Fibroblast of lung (primary cell): Measurements from ENCODE around the gene MSI2. TPM values are rescaled to one million over a fixed set of nuclear protein-coding genes. Genes with fewer than 3 reads are reported as not detected.

ENCODE experiments used
- DNase-seq, 2 donors: peaks; one replicate each; pipeline versions ENCODE4 v3.0.0 to v3.0.0-alpha.2; 2010; ENCODE audit warnings: low read depth in 2 of 2
- H2AFZ ChIP-seq: 2 replicates; pipeline ENCODE4 v1.5.1; 2012; ENCODE audit warnings: low read length, control low read depth, inconsistent platforms
- H3K27ac ChIP-seq: 2 replicates; pipeline ENCODE4 v1.5.1; 2011; ENCODE audit warnings: low read length, control low read depth; ENCODE audit not compliant: insufficient read depth
- H3K27me3 ChIP-seq: 2 replicates; pipeline ENCODE4 v1.5.1; 2011; ENCODE audit warnings: mild to moderate bottlenecking, low read length; ENCODE audit not compliant: control insufficient read depth, insufficient read depth
- H3K36me3 ChIP-seq: 2 replicates; pipeline ENCODE4 v1.5.1; 2011; ENCODE audit warnings: low read length; ENCODE audit not compliant: control insufficient read depth, insufficient read depth
- H3K4me1 ChIP-seq: 2 replicates; pipeline ENCODE4 v1.5.1; 2011; ENCODE audit warnings: low read length; ENCODE audit not compliant: control insufficient read depth, insufficient read depth; ENCODE audit errors: extremely low read depth
- H3K4me2 ChIP-seq: 2 replicates; pipeline ENCODE4 v1.5.1; 2011; ENCODE audit warnings: low read length, control low read depth; ENCODE audit not compliant: insufficient read depth; ENCODE audit errors: extremely low read depth
- H3K4me3 ChIP-seq, 4 experiments: fragments of 200-600 bp in 1 of 4; sonication (generic) in 1 of 4; replicated peaks in 1 of 4; 2 replicates each; pipeline ENCODE4 v1.5.1; 2011 to 2016; ENCODE audit warnings: low read length in 4 of 4, low read depth in 3 of 4, mild to moderate bottlenecking in 3 of 4, control low read depth in 2 of 4, inconsistent platforms in 1 of 4, mixed read lengths in 1 of 4; ENCODE audit not compliant: insufficient read depth in 1 of 4; ENCODE audit errors: control extremely low read depth in 1 of 4
- H3K79me2 ChIP-seq: 2 replicates; pipeline ENCODE4 v1.5.1; 2012; ENCODE audit warnings: mild to moderate bottlenecking, low read length, inconsistent platforms; ENCODE audit not compliant: control insufficient read depth, insufficient read depth
- H3K9ac ChIP-seq: 2 replicates; pipeline ENCODE4 v1.5.1; 2011; ENCODE audit warnings: mild to moderate bottlenecking, low read length, control low read depth; ENCODE audit not compliant: insufficient read depth
- H3K9me3 ChIP-seq: 2 replicates; pipeline ENCODE4 v1.5.1; 2012; ENCODE audit warnings: low read depth, low read length; ENCODE audit not compliant: control insufficient read depth, insufficient read depth
- H4K20me1 ChIP-seq: 2 replicates; pipeline ENCODE4 v1.5.1; 2011; ENCODE audit warnings: low read length; ENCODE audit not compliant: control insufficient read depth, insufficient read depth; ENCODE audit errors: extremely low read depth
- EZH2 ChIP-seq: IDR thresholded peaks from 2 replicates; pipeline ENCODE4 v1.5.1; 2012; ENCODE audit warnings: low read length, control low read depth, mild to moderate bottlenecking; ENCODE audit errors: missing control alignments
- polyA plus RNA-seq, 2 donors: library from polyadenylated mRNA; depleted of rRNA in 1 of 2; stranded (reverse) in 1 of 2; unstranded in 1 of 2; fragments of >200 nt; gene quantifications; 2 replicates each; pipeline ENCODE4 v1.2.1, GENCODE V29; 2011 to 2012; ENCODE audit warnings: missing spikeins in 1 of 2
- total RNA-seq: library from RNA; depleted of rRNA; stranded (reverse); fragments of >200 nt; gene quantifications from 2 replicates; pipeline ENCODE4 v1.2.1, GENCODE V29; 2014
- TF ChIP-seq, protein P1 (sequence below), 2 donors: IDR thresholded peaks in 1 of 2; conservative IDR thresholded peaks in 1 of 2; 1 replicate in 1 of 2; 2 replicates in 1 of 2; pipeline ENCODE4 v1.5.1; 2011 to 2012; ENCODE audit warnings: low read length in 2 of 2, control low read depth in 1 of 2, inconsistent platforms in 1 of 2, low read depth in 1 of 2, mild to moderate bottlenecking in 1 of 2

MSI2 gene
- total and polyA plus RNA-seq, 2 donors (not counting 1 experiment from before 2014, with no cell fraction given), result 6.8 to 14.2 TPM

DNA sequence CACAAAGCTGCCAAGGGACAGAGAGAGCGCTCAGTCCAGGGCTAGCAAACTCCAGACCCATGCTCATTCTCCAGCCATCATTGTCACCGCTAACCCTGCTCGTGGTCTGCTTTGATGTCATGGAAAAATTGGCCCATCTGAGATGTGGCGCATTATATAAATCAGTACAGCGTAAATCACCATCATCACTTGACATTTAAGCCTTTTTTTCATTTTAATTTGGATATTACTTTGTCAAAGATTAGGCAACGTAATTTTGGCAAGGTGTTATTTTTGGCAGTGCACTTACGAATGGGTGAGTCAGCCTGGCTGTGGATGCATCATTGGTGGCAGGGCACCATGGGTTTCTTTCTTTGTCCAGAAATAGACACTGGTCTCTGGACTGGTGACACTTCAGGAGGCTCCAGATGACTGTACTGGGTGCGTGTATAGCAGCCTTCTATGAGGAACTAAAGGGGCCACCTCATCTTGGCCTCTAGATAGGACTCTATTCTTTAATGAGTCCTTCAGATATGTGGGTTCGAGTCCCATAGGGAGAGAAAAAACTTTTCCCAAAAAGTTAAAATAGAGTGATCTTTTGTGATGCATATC is 166.3 kb downstream of the MSI2 start:
- Histone ChIP-seq H3K27me3 (no peaks in the 10 kb centered on the region), H3K27ac (no peak overlapping the region), H4K20me1 (peaks cover 1% of the 10 kb centered on the region), H3K4me2 (no peak overlapping the region), H3K4me1 (no peaks in the 10 kb centered on the region), H3K36me3 (no peaks in the 10 kb centered on the region), H3K79me2 (no peaks in the 10 kb centered on the region), H2AFZ (no peak overlapping the region), H3K4me3 (no peak overlapping the region), H3K9me3 (no peaks in the 10 kb centered on the region), H3K9ac (no peak overlapping the region)
- DNase-seq, result peak; percentile 38 to 78
- TF ChIP-seq, protein P1, sequence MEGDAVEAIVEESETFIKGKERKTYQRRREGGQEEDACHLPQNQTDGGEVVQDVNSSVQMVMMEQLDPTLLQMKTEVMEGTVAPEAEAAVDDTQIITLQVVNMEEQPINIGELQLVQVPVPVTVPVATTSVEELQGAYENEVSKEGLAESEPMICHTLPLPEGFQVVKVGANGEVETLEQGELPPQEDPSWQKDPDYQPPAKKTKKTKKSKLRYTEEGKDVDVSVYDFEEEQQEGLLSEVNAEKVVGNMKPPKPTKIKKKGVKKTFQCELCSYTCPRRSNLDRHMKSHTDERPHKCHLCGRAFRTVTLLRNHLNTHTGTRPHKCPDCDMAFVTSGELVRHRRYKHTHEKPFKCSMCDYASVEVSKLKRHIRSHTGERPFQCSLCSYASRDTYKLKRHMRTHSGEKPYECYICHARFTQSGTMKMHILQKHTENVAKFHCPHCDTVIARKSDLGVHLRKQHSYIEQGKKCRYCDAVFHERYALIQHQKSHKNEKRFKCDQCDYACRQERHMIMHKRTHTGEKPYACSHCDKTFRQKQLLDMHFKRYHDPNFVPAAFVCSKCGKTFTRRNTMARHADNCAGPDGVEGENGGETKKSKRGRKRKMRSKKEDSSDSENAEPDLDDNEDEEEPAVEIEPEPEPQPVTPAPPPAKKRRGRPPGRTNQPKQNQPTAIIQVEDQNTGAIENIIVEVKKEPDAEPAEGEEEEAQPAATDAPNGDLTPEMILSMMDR (conservative IDR thresholded peaks at IDR 0.05 in 1 of 2, IDR thresholded peaks at IDR 0.05 in 1 of 2; ENCODE audit: low read depth in 1 of 2, low read length in 2 of 2), result no peak
- TF ChIP-seq EZH2, result no peak

DNA sequence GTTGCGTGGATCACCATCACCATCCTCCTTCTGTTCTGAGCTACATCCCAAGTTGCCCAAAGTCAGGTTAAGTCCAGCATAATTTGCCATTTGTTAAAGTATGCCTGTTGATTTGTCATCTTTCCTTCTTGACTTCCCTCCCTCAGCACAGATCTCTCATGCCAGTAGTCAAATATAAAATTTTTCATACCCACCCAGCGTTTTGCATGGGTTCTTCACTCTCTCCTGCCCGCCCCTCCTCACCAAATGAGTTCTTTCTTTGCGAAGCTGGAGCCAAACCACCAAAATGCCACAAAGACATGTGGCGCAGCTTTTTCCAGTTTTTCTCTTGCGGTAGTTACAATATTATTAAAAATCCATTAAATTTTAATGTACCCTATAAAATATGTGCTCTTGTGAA is 167.2 kb downstream of the MSI2 start:
- TF ChIP-seq EZH2, result no peak
- TF ChIP-seq, protein P1 (conservative IDR thresholded peaks at IDR 0.05 in 1 of 2, IDR thresholded peaks at IDR 0.05 in 1 of 2; ENCODE audit: low read depth in 1 of 2, low read length in 2 of 2), result no peak
- H2AFZ ChIP-seq, result no peak overlapping the region
- H3K4me3 ChIP-seq, result no peak overlapping the region

DNA sequence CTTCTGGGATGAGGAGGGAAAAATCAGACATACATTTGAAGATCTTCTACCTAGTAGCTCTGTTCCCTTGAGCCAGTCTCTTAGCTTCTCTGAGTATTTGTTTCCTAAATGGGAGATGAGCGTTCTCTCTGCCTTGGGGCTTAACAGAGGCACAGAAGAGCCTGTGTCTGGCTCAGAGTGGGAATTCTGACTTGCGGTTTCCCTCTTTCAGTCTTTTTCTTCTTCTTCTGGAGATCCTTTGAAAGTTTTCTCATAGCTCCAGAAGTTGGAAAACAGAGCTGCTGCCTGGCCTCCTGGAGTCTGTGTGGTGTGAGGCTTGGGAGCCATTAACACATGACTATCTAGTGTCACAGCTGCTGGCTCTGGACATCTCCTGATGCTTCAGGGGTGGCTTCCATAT is 167.9 kb downstream of the MSI2 start:
- H3K9me3 ChIP-seq, result no peaks in the 10 kb centered on the region
- no peak overlapping the region for H2AFZ ChIP-seq
- no peak overlapping the region for H3K4me2 ChIP-seq
- H3K9ac ChIP-seq, result no peak overlapping the region
- DNase-seq, result no peak
- no peak overlapping the region for H3K27ac ChIP-seq
- H3K79me2 ChIP-seq, result no peaks in the 10 kb centered on the region
- no peak for TF ChIP-seq EZH2
- TF ChIP-seq, protein P1 (conservative IDR thresholded peaks at IDR 0.05 in 1 of 2, IDR thresholded peaks at IDR 0.05 in 1 of 2; ENCODE audit: low read depth in 1 of 2, low read length in 2 of 2), result no peak
- no peaks in the 10 kb centered on the region for H3K36me3 ChIP-seq
- peaks cover 1% of the 10 kb centered on the region for H4K20me1 ChIP-seq
- no peaks in the 10 kb centered on the region for H3K4me1 ChIP-seq
- H3K4me3 ChIP-seq, result no peak overlapping the region
- H3K27me3 ChIP-seq, result no peaks in the 10 kb centered on the region

More for the DNA sequence above, 167.2 kb downstream of the MSI2 start:
- Histone ChIP-seq H3K36me3 (no peaks in the 10 kb centered on the region), H3K9me3 (no peaks in the 10 kb centered on the region), H3K27me3 (no peaks in the 10 kb centered on the region), H3K4me1 (no peaks in the 10 kb centered on the region), H3K27ac (no peak overlapping the region), H4K20me1 (peaks cover 1% of the 10 kb centered on the region), H3K4me2 (no peak overlapping the region), H3K9ac (no peak overlapping the region), H3K79me2 (no peaks in the 10 kb centered on the region)
- no peak for DNase-seq
